Inferior parietal cortex (tissue), 1 donor: Measurements from ENCODE around the gene RRP12.
"Not testable (repeated sequence)": the region's sequence is repeated elsewhere in the genome, so short reads cannot be mapped to it uniquely, and the experiment has no call there.

Experiments used
- DNase-seq: peaks from one replicate; pipeline ENCODE4 v3.0.0-alpha.2; 2016; ENCODE audit errors: extremely low spot score

Gene RRP12

GRCh38 chr10:97365761-97366351, 35.3 kb downstream of the RRP12 start:
- DNase-seq, result no peak

- no peak for DNase-seq
Observed at GRCh38 chr10:97363071-97363470, 38.1 kb downstream of the RRP12 start.

DNA sequence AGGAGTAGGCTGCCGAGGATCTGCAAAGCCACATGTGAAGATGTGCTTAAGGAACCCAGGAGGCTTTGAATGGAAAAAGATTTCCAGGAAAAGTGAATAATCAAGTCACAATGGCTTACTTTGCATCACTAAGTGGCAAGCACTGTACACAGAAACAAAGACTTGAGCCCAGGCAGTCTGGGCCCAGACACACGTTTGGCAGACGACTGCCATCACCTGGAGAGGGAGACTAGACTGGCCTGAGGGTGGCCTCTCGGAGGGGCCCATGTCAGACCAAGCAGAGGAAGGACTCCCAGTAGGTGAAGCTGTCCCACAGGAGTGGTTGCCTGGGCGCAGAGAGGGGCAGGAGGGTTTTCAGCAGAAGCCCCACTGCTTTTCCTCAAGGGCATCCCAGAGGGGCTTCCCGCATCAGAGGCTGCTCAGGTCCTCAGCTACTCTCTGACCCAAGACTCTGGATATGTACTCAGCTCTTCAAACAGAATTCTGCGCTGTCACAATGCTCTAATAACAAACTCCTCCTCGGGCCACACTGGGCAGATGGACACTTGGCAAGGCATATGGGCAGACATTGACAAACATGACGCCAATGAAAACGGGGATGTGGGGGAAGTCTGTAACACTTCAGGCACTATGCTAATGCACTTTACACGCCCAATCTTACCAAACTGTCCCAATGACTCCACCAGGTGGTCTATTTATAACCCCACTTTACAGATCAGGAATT, 38.7 kb downstream of the RRP12 start:
- no peak for DNase-seq

DNA sequence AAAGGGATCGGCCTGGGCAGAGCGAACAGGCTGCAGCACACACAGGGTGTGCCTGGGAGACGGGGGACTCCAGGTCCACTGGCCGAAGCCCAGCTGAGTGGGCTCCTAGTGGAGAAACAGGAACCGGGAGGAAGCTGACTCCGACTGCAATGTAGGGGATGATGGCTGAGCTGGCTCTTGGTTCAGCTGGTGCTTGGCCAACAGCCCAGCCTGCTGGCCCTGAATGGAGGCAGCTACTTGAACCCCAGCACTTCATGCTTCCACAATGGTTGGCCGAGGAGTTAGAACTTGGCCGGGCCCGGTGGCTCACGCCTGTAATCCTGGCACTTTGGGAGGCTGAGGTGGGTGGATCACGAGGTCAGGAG, 39.6 kb downstream of the RRP12 start:
- no peak for DNase-seq

DNA sequence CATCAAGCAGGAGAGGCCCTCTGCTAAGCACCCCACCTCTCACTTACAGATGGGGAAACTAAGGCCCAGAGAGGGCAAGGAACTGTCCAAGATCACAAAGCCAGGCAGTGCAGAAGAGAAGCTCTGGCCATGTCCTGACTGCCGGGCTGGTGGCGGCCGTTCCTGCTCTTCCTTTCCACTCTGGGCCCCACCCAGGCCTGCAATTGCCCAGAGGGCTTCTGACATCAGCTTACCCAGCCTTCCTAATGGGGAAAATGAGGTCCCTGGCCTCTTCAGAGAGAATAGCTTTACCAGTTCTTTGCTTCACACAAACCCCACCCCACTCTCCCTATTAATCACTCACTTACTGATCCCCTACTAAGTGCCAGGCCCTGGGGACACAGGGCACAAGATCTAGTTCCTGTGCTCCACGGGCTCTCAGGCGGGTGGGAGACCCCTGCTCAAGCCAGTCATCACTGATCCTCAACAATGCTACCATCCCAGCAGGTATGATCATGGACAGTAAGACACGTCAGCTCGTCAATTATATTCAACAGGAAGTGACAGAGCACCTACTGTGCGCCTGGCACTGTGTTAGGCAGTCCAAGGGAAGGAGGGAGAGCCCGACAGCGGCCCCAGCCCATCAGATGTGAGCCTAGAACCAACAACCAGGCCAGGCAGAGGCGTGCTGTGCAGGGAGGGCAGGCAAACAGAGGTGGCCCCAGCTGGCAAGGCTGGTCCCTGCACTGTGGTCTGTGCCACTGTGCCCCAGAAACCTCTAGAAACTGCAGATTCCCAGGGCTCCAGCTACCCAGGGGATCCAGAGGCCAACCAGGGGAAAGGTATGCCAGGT, 40.2 kb downstream of the RRP12 start:
- DNase-seq, result no peak

DNA sequence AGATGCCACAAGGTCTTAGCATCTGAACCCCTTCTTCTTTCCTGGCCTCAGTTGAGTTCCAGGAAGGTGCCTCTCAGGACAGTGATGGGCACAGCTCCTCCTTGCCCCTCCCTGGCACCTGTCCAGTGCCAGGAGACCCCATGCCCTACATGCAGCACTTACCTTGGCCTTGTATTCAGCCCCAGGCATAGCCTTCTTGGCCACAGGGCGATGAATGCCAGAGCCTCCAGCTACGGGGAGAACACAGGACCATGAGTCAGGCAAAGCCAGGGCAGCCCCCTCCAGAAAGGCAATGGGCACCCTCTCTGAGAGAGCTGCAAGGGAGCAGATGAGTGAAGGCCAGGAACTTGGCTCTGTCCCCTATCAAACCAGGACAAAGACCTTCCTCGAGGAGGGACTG, 42.4 kb downstream of the RRP12 start:
- no peak for DNase-seq

- DNase-seq, result no peak
Observed at GRCh38 chr10:97358349-97358748, 42.8 kb downstream of the RRP12 start.

GRCh38 chr10:97356918-97357317, 44.2 kb downstream of the RRP12 start:
- DNase-seq, result no peak

DNA sequence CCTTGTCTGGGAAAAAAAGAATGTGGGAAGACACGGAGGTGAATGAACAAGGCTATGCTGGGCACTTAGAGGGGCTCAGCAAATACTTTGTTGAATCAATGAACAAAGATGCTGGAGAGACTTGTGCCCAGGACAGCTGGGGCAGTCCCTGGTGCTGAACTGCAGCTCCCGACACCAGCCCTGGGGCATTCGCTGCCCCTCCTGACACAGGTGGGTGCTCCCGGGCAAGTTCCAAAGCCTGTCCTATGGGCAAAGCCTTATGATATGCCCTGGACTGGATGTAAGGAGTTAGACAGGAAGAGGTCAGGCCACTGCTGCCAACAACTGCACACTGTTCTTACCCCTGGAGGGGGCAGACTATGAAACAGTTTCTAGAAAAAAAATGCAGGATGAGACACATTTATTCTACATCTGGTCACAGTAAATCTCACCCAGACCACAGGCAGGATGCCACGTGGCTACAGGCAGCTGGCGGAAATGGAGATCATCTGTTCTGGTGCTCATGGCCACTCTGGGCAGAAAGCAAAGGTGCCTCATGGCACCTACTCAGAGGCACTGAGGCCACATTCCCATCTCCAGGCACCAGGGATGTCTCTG, 44.7 kb downstream of the RRP12 start:
- DNase-seq, result no peak

DNA sequence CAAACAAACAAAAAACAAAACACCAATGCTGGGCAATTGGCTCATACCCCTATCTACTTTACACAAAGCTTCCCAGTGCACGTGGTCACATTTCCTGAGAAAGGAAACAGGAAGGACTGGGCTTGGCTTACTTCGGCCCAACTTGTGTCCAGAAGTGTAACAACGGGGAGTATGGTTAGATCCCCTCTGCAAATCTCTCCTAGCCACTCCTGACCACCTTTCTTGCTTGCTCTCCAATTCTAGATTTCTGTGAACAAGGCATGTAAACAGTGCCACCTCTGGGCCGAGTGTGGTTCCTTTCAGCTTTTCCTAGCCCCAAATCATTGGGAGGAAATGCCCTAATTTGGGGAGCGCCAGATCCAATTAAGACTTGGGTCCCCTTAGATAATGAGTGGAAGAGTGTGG, 45.6 kb downstream of the RRP12 start:
- peak; percentile 55 for DNase-seq

GRCh38 chr10:97353945-97354344, 47.2 kb downstream of the RRP12 start:
- no peak for DNase-seq

GRCh38 chr10:97349752-97350513, 51.2 kb downstream of the RRP12 start:
- DNase-seq, result no peak

DNA sequence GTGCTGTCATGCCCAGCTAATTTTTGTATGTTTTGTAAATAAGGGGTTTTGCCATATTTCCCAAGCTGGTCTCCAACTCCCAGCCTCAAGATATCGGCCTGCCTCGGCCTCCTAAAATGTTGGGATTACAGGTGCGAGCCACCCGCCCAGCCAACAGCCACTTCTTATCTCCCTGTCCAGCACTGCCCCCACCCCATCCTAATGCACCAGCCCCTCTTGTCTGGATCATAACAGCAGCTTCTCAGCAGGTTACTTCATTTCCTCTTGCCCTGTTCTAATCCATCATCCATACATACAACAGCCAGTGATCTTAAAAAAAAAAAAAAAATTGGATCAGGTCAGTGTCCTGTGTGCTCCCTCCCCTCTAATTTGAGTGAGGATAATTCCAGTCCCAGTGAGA, 53.8 kb downstream of the RRP12 start:
- DNase-seq, result no peak

GRCh38 chr10:97343664-97344063, 57.5 kb downstream of the RRP12 start:
- not testable (repeated sequence) for DNase-seq

DNA sequence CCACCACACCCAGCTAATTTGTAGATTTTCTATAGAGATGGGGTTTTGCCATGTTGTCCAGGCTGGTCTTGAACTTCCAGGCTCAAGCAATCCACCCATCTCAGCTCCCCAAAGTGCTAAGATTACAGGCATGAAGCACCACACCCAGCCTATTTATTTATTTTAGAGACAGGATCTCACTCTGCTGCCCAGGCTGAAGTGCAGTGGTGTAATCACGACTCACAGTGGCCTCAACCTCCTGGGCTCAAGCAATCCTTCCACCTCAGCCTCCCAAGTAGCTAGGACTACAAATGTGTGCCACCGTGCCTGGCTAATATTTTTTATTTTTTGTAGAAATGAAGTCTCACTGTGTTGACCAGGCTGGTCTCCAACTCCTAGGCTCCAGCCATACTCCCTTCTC, 59.7 kb downstream of the RRP12 start:
- no peak for DNase-seq

DNA sequence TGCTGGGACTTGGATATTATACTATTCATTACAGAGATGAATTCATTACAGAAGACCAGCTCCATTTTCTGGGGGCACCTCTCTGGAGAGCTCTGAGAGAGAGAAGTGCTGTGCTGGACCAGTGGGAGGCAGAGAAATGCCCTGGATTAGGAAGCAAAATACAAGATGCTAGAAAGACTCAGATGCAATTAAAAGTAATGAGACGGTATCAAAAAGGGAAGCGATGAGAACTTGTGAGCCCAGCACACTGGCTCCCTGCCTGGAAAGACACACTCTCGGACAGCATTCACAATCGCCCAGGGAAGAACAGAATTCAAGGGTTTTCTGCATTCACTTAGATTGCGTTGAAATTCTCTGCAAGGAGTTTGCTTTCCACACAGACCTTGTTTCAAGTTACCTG, 63.1 kb downstream of the RRP12 start:
- peak; percentile 43 for DNase-seq

- no peak for DNase-seq
Observed at GRCh38 chr10:97336942-97337831, 64.0 kb downstream of the RRP12 start.

DNA sequence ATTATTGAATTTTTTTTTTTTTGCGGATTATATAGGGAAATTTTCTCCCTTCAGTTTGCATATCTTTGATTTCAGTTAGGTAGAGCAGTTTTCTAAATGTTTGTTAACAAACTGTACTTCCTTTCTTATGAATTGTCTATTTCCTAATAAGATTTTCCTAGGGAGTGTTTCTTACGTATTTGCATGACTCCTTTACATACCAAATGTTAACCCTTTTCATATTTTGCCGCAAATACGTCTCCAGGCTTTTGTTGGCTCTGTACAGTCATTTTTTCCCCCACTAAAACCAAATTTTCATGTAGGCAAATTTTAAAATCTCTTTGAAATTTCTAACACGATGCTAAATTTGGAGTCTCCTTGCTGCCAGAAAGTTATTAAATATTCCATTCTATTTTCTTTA, 64.7 kb downstream of the RRP12 start:
- DNase-seq, result no peak

GRCh38 chr10:97336006-97336405, 65.1 kb downstream of the RRP12 start:
- DNase-seq, result no peak

DNA sequence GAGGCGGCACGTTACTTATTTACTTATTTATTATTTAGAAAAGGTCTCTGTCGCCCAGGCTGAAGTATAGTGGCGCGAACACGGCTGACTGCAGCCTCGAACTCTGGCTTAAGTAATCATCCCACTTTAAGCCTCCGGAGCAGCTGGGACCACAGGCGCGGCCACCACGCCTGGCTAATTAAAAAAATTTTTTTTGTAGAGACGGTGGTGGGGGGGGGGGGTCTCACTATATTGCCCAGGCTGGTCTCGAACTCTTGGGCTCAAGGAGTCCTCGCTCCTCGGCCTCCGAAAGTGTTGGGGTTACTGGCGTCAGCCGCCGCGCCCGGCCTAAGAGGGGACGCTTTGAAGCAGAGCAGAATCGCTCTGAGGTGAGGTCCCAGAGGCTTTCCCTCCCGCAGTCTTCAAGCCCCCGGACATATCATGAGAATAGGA, 65.9 kb downstream of the RRP12 start:
- no peak for DNase-seq
